Smooth muscle cell (in vitro differentiated cells): ENCODE results near the gene ESPNL. TPM values are rescaled to one million over a fixed set of nuclear protein-coding genes. Genes with fewer than 3 reads are reported as not detected.
A peak's percentile ranks its signal among the peaks of the same experiment; 100 is the strongest.

Experiments
- DNase-seq: peaks from one replicate; lab custom pipeline; 2025; ENCODE audit not compliant: unreplicated experiment; lab: John Stamatoyannopoulos, UW
- H2AFZ ChIP-seq: fragments of 200-600 bp; sonication (generic); 2 replicates; pipeline ENCODE4 v1.6.0; 2016; ENCODE audit warnings: antibody characterized with exemption, low read depth, mild to moderate bottlenecking
- H3F3A ChIP-seq: fragments of 200-600 bp; sonication (generic); 2 replicates; pipeline ENCODE4 v1.6.0; 2017; ENCODE audit warnings: antibody characterized with exemption, low read depth
- H3K27ac ChIP-seq: fragments of 200-600 bp; sonication (generic); 2 replicates; pipeline ENCODE4 v1.5.1; 2016; ENCODE audit warnings: low read depth, mild to moderate bottlenecking
- H3K27me3 ChIP-seq: fragments of 200-600 bp; sonication (generic); 2 replicates; pipeline ENCODE4 v1.6.1; 2016; ENCODE audit warnings: low read depth, mild to moderate bottlenecking
- H3K36me3 ChIP-seq: fragments of 200-600 bp; sonication (generic); 2 replicates; pipeline ENCODE4 v1.5.1; 2016; ENCODE audit warnings: low read depth
- H3K4me1 ChIP-seq: fragments of 200-600 bp; sonication (generic); 2 replicates; pipeline ENCODE4 v1.5.1; 2016; ENCODE audit warnings: low read depth
- H3K4me2 ChIP-seq: fragments of 200-600 bp; sonication (generic); 2 replicates; pipeline ENCODE4 v1.6.0; 2016; ENCODE audit warnings: mild to moderate bottlenecking
- H3K4me3 ChIP-seq: fragments of 200-600 bp; sonication (generic); 2 replicates; pipeline ENCODE4 v1.5.1; 2016; ENCODE audit warnings: mild to moderate bottlenecking
- H3K79me2 ChIP-seq: fragments of 200-600 bp; sonication (generic); 2 replicates; pipeline ENCODE4 v1.6.0; 2016; ENCODE audit warnings: low read depth, mild to moderate bottlenecking
- H3K9ac ChIP-seq: fragments of 200-600 bp; sonication (generic); 2 replicates; pipeline ENCODE4 v1.6.0; 2016; ENCODE audit warnings: low read depth
- H3K9me3 ChIP-seq: fragments of 200-600 bp; sonication (generic); replicated peaks from 2 replicates; pipeline ENCODE4 v1.5.1; 2016; ENCODE audit warnings: low read depth
- H4K20me1 ChIP-seq: fragments of 200-600 bp; sonication (generic); 2 replicates; pipeline ENCODE4 v1.6.0; 2016; ENCODE audit warnings: low read depth
- WGBS: methylation state at CpG from one replicate; pipeline ENCODE4 v1.1.7; 2016; ENCODE audit warnings: low lambda C conversion rate; 5-methylcytosine and 5-hydroxymethylcytosine counted together
- polyA plus RNA-seq: library from polyadenylated mRNA; unstranded; fragments of >200 nt; fragmentation: Nextera tagmentation; extraction: Ambion mirVana; gene quantifications from 2 replicates; pipeline ENCODE4 v1.2.1, GENCODE V29; 2016
- total RNA-seq: library from RNA; depleted of rRNA; stranded (reverse); fragments of >200 nt; gene quantifications from 2 replicates; pipeline ENCODE4 v1.2.3, GENCODE V29; 2014
- TF ChIP-seq, protein P1 (sequence below): fragments of 200-600 bp; sonication (generic); IDR thresholded peaks from 2 replicates; pipeline ENCODE4 v1.5.1; 2017; ENCODE audit warnings: borderline replicate concordance, mild to moderate bottlenecking, antibody characterized with exemption; ENCODE audit not compliant: insufficient read depth, poor library complexity, severe bottlenecking

ESPNL gene
- total and polyA plus RNA-seq, 2 experiments from 2014 or later, result 0.04 TPM; not detected in 1

DNA sequence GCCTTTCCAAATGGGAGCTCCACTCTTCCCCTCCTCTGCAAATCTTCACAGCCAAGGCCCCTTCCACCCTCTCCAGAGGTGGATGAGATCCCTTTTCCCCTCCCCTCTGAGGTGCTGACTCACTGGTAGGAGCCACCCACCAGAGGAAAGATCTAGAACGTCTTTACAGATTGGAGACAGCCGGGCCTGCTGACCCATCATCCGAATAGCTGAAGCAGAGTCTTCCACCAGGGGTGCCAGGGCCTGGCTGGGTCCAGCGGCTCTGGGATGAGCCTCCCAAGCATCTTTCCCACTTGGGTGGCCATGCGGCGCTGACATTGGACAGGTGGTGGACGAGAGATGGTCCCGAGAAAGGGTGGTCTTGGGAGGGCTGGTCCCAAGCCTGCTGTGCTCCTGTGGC is 67.6 kb downstream of the ESPNL start:
- no peak overlapping the region for H3K9ac ChIP-seq
- no peak overlapping the region for H3K27ac ChIP-seq
- 88% methylated on average over 8 of the region's 8 CpGs for WGBS
- TF ChIP-seq, protein P1, sequence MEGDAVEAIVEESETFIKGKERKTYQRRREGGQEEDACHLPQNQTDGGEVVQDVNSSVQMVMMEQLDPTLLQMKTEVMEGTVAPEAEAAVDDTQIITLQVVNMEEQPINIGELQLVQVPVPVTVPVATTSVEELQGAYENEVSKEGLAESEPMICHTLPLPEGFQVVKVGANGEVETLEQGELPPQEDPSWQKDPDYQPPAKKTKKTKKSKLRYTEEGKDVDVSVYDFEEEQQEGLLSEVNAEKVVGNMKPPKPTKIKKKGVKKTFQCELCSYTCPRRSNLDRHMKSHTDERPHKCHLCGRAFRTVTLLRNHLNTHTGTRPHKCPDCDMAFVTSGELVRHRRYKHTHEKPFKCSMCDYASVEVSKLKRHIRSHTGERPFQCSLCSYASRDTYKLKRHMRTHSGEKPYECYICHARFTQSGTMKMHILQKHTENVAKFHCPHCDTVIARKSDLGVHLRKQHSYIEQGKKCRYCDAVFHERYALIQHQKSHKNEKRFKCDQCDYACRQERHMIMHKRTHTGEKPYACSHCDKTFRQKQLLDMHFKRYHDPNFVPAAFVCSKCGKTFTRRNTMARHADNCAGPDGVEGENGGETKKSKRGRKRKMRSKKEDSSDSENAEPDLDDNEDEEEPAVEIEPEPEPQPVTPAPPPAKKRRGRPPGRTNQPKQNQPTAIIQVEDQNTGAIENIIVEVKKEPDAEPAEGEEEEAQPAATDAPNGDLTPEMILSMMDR, result no peak
- H4K20me1 ChIP-seq, result no peaks in the 10 kb centered on the region
- H3K79me2 ChIP-seq, result no peaks in the 10 kb centered on the region
- no peak overlapping the region for H3K4me2 ChIP-seq
- H3K9me3 ChIP-seq, result no peaks in the 10 kb centered on the region
- H3K36me3 ChIP-seq, result no peaks in the 10 kb centered on the region
- H2AFZ ChIP-seq, result no peak overlapping the region
- no peak for DNase-seq
- peaks cover 8% of the 10 kb centered on the region for H3F3A ChIP-seq
- H3K4me3 ChIP-seq, result no peak overlapping the region
- peaks cover 27% of the 10 kb centered on the region for H3K27me3 ChIP-seq
- peaks cover 5% of the 10 kb centered on the region for H3K4me1 ChIP-seq

DNA sequence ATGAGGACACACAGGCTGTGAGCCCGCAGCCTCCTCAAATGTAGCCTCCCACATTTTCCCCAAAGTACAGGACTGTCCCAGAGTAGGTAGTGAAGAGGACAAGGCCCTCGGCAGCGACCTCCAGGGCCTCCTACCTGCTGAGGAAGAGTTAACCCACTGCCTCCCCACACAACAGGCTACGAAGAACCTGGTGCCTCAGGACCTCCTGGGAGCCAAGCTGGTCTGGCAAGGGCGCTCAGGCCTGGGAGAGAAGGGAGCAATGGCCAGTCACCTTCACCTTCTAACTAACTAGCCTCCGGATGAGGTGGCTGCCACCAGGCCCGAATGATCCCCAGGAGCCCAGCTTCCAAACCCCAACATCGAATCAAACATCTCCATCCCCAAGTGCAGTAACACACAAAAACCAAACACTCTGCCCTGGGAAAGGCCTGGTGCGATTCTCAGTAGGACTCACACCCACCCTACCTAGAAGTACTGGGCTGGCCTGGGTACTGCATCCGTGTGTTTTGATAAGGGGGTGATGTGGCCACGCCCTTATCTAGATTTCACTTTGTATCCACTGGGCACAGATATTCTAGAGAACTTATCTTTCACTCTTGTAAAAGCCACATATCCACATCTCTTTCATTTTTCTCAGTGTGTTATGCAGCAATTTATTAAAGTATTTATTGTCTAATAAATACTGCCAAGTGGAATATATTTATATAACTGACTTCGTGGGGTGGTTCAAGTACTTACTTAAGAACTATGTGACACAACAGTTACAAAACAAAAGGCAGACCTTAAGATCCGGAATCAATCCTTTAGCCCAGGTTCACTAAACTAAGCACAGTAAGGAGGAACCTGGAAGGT is 68.3 kb downstream of the ESPNL start:
- Histone ChIP-seq H3K79me2 (no peaks in the 10 kb centered on the region), H3K4me3 (no peak overlapping the region), H3K4me2 (no peak overlapping the region), H2AFZ (no peak overlapping the region), H3K36me3 (no peaks in the 10 kb centered on the region), H3F3A (peaks cover 8% of the 10 kb centered on the region), H3K27ac (peak overlapping the region; percentile 89), H3K4me1 (peaks cover 5% of the 10 kb centered on the region), H3K9me3 (no peaks in the 10 kb centered on the region), H3K9ac (peak overlapping the region; percentile 25), H3K27me3 (peaks cover 20% of the 10 kb centered on the region), H4K20me1 (no peaks in the 10 kb centered on the region)
- DNase-seq, result no peak
- WGBS, result 99% methylated on average over 13 of the region's 13 CpGs
- TF ChIP-seq, protein P1, result no peak

DNA sequence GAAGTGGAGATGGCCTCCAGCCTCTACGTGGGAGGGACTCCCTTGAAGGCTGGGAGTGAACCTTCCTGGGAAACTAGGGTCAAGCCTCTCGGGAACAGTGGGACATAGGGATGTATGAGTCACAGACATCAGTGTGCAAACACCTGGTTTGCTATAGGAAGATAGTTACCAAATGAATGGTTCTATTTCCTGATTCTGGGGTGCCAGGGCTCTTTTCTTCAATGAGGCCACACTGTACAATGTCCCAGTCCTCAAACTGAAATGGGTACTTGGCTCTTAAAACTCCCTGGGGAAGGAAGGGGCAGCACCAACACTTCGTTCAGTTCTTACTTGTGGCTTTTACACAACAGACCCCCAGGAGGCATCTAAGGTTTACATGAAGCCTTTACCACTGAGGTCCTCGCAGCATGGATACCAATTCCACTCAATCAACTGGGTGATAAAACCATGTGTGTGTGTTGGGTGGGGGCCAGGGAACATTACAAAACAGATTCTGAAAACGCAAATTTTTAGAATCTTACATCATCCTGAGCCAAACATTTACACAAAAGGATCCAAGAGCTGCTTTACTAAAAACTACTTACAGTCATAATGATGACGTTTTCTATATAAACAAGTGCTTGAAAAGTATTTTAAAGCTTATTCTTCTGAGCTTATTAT is 69.0 kb downstream of the ESPNL start:
- H3K79me2 ChIP-seq, result no peaks in the 10 kb centered on the region
- H4K20me1 ChIP-seq, result no peaks in the 10 kb centered on the region
- peak overlapping the region; percentile 89 for H3K27ac ChIP-seq
- peak overlapping the region; percentile 50 for H3K9ac ChIP-seq
- H3K4me2 ChIP-seq, result peak overlapping the region; percentile 38
- peaks cover 12% of the 10 kb centered on the region for H3K27me3 ChIP-seq
- TF ChIP-seq, protein P1, result no peak
- 70% methylated on average over 6 of the region's 6 CpGs for WGBS
- H3K4me1 ChIP-seq, result no peaks in the 10 kb centered on the region
- peaks cover 8% of the 10 kb centered on the region for H3F3A ChIP-seq
- H2AFZ ChIP-seq, result no peak overlapping the region
- no peaks in the 10 kb centered on the region for H3K36me3 ChIP-seq
- no peak for DNase-seq
- H3K9me3 ChIP-seq, result no peaks in the 10 kb centered on the region
- no peak overlapping the region for H3K4me3 ChIP-seq
